GM21360 (cell line): ENCODE data around the gene FAN1.

Experiments
- ATAC-seq: cut with Tn5 transposase; IDR thresholded peaks from one replicate; pipeline ENCODE4 v1.9.1; 2021; ENCODE audit warnings: mild to moderate bottlenecking, moderate library complexity; ENCODE audit not compliant: unreplicated experiment

FAN1 gene

GRCh38 chr15:30919877-30920550 is 16.3 kb downstream of the FAN1 start:
- ATAC-seq: no peak

DNA sequence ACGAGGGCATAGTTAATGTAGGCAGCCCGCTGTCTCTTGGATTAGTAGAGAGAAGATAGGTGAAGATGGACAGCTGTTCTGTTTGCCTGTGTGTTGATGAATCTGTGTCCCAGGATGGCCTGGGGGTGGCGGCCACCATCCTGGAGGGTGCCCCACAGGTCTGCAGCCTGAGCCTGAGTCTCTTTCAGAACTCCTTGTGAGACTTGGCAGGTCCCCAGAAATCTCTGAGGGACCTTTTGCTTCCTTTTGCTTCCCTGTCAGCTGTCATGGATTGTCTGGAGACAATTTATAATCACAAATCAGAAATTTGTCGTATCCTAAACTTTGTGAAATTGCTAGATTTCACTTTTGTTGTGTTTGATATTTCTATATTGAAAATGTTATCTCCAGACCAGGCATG is 17.4 kb downstream of the FAN1 start:
- no peak for ATAC-seq

DNA sequence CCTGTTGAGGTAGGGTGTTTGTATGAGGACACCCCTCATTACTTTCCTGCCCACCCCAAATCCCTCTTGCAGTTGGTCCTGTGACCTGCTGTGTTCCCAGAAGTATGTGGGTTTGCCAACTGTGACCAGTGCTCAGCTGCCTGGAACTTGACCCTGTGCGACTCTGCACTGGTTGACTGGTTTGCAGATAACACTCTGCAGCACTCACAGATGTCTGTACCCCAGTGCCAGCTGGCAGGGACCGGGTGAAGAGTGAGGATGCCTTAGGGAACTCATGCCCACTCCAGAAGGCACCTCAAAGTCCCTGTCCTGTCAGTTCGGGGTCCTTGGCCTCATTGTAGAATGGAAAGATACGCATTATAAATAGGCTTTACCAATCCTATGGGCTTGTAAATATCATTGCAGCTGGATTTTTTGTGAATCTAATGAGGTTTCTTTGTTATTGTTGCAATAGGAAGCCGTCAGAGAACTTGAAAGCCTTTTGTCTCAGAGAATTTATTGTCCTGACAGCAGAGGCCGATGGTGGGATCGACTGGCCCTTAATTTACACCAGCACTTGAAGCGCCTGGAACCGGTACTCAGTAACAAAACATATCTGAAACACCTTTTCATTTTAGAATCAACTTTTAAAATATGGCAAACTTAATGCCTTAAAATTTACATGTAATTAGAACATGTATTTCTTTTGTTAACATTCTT is 18.2 kb downstream of the FAN1 start:
- no peak for ATAC-seq

DNA sequence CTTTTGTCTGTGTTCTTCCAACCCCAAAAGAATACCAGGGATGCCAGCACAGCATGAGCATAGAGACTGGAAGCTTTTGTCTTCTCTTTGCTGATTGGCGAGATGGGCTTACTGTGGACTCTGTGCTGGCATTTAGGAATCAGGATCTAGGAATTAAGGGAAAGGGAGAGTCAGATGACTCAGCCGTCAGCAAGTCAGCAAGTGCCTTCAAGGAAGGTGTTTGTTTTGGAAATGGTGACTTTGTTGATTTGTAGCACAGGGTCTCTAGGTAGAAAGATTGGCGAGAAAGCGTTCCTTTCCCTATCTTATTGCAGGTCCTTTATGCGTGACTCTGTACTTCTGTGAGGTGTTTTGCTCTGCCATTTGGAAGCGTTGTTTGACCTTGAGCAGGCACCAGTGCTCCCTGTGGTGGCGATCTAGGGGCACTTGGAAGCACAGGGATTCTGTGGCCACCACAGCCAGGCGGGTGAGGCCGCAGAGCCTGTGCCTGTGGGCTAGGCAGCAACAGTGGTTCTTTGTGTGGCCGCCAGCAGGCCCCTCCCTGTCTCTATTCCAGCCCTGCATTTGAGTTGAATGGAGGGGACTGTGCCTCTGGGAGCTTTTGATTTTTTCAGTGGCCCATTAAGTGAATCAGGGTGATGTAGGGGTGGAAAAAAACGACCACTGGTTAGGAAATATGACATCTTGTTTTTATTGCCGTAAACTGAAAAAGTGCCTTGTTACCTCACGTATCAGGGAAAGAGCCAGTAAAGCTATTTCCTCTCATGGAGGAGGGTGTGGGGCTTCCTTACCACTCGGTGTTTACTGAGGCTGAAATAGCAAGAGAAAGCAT is 19.0 kb downstream of the FAN1 start:
- ATAC-seq: no peak

DNA sequence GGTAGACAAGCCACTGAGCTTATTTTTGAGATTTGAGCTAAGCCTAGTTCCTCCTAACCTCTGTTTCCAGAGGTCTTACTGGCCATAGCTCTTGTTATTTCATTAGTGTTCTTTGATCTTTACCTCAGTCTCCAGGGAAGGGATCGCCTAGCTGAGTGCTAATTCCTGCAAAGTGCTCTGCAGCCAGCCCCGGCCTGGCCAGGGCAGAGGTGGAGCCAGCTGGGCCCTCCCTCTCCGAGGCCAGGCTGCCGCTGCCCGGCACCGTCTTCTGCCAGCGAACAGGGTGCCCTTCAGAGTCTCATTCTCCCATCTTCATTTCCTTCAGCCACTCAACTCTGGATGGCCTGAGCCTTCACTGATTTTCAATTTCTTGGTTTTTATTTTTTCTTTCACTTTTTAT is 19.7 kb downstream of the FAN1 start:
- no peak for ATAC-seq

- ATAC-seq: no peak
Observed at GRCh38 chr15:30924353-30924752, 20.6 kb downstream of the FAN1 start.

DNA sequence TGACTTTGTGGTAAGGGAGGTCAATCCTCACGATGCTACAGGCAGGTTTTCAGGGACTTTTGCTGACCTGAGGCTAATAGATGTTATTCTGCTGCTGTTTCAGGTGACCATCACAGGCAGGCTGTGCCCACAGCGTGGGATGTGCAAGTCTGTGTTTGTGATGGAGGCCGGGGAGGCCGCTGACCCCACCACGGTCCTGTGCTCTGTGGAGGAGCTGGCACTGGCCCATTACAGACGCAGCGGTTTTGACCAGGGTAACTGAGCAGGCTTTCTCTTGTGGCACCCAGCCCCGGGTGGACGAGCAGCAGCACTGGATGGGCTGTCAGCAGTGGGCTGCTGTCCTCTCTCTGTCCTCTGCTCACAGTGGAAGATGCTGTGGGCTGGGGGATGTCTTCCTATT is 22.0 kb downstream of the FAN1 start:
- ATAC-seq: no peak

GRCh38 chr15:30926161-30926560 is 22.4 kb downstream of the FAN1 start:
- ATAC-seq: no peak

DNA sequence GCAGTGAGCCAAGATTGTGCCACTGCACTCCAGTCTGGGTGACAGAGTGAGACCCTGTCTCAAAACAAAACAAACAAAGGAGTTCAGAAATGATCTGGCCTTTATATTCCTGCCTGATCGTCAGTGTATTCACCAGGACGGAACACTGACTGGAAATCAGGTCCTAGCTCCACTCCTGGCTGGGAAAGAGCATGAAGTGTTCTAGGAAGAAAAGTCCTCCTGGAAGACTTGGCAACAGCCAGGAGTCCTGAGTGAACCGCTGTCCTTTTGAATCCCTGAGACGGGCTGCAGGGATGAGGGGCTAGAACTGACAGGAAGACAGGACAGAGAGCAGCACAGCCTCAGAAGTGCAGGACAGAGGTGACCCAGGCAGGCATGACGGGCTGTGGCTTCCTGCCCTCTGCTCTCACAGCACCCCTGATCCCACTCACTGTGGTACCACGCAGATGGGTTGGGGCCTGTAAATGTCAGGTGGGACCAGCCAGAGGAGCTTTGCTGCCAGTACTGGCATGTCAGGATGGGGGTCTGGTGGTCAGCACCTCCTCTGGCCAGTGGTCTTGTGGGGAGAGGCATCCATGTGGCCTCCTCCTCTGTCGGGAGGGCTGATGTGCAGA is 23.5 kb downstream of the FAN1 start:
- ATAC-seq: no peak

GRCh38 chr15:30928076-30928475 is 24.4 kb downstream of the FAN1 start:
- ATAC-seq: no peak

DNA sequence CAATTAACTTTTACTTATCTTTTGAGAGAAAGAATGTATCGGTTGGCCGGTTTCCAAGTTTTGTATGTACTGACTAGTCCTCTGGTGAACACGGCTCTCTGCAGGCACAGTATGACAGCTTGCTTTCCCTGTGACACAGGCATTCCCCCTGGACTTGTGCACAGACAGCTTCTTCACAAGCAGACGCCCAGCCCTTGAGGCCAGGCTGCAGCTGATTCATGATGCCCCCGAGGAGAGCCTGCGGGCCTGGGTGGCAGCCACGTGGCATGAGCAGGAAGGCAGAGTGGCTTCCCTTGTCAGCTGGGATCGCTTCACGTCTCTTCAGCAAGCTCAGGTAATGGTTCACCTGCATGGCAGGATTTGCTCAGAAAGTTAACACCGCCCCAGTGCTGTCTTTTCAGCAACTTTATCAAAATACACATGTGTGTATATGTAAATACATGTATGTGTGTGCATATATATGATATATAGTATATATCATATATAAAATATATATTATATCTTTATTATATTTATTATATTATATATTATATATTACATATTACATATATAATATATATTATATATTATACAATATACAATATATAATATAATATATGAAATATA is 25.5 kb downstream of the FAN1 start:
- no peak for ATAC-seq

DNA sequence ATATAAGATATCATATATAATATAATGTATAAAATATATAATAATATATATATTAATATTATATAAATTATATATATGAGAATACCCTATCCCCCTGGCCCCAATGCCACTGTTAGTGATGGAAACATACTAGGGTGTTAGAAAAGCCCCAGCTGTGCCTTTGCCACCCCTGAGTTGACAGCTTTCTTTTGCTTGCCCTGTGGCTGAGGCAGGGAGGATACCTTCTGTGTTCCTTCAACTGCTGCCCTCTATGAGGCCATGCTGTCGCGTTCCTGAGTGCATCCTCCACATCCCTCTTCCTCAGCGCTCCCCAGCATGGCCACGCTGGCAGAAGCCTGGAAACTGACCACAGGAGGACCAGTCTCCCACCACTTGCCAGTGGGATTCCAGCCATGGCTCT is 26.3 kb downstream of the FAN1 start:
- no peak for ATAC-seq

DNA sequence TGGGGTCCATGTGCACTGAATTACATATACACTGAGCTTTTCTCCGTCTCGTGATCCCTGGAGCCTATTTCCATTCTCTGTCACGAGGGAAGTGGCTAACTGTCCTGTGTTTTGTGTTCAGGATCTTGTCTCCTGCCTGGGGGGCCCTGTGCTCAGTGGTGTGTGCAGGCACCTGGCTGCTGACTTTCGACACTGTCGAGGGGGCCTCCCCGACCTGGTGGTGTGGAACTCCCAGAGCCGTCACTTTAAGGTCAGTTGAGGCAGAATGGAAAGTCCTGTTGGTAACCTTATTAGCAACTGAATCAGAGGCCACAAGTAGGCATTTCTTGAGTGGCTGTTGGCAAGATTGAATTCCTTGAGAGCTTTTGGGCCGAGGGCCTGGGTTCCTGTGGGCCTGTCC is 26.7 kb downstream of the FAN1 start:
- ATAC-seq: no peak

DNA sequence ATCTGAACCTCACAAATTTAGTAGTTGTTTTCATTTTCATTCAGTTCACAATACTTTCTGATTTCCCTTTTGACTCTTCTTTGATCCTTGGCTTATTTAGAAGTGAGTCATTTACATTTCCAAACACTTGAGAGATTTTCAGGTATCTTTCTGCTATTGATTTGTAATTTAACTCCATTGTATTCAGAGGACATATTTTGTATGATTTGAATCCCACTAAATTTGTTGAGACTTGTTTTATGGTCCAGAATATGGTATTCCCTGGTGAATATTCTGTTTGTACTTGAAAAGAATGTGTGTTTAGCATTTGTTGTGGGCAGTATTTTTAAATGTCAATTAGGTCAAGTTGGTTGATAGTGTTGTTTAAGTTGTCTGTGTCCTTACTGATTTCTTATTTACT is 29.6 kb downstream of the FAN1 start:
- no peak for ATAC-seq

GRCh38 chr15:30939161-30939560 is 35.4 kb downstream of the FAN1 start:
- ATAC-seq: no peak

- no peak for ATAC-seq
Observed at GRCh38 chr15:30940359-30940758, 36.6 kb downstream of the FAN1 start.

- ATAC-seq: no peak
Observed at GRCh38 chr15:30941520-30941919, 37.8 kb downstream of the FAN1 start.

DNA sequence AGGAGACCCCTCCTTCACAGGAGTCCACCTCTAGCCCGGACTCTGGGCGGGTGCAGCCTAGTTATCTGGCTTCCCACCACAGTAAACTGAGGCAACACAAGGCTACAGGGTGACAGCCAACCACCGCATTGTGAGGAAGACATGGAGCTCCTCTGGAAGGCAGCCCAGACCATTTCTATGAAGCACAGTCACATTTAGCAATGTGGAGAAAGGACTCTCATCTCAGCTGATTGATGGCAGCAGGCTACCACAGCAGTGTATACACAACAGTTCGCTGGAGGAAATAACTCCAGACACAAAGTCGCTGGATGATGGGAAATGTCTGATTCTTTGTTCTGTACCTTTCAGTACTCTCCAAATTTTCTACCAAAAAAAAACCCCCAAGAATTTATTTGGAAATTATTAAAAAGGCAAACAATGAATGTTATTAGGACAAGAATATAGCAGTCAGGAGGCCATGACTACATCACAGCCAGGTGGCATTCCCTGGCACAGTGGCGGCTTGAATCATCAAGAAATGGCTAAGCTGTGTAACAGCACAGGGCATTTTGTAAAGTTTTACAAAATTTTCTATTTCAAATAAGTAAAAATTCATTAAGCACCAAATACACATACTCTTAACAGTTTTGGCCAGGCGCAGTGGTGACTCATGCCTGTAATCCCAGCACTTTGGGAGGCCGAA is 40.1 kb downstream of the FAN1 start:
- ATAC-seq: no peak

DNA sequence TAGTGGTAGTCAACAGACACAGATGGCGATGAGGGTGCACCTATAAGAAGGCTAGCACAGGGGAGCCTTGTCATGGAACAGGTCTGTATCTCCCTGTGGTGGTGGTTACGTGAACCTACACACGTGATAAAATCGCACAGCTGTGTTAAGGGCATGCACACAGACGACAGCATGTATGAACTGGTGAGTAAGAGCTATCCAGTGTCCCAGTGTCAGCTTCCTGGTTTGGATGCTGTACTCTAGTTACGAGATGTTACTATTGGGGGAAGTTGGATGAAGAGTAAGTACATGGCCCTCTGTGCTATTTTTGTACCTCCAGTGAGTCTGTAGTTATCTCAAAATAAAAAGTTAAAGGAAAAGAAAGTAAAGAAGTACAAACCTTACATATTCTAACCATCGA is 49.5 kb downstream of the FAN1 start:
- ATAC-seq: no peak

- ATAC-seq: no peak
Observed at GRCh38 chr15:30953731-30954378, 50.1 kb downstream of the FAN1 start.
